Sigmoid colon (tissue), 7 donors: Measurements from ENCODE around the gene INF2. TPM values are rescaled to one million over a fixed set of nuclear protein-coding genes. Genes with fewer than 3 reads are reported as not detected.

Experiments used
- DNase-seq: peaks from one replicate; pipeline ENCODE4 v3.0.0-alpha.2; 2019
- H3K27ac ChIP-seq, 4 donors: fragments of 200-600 bp; sonication (generic); one replicate each; pipeline ENCODE4 v1.5.1; 2016 to 2019; ENCODE audit warnings: mild to moderate bottlenecking in 1 of 4
- H3K27me3 ChIP-seq, 3 donors: fragments of 200-600 bp; sonication (generic); one replicate each; pipeline ENCODE4 v1.5.1; 2019; ENCODE audit warnings: mild to moderate bottlenecking in 1 of 3
- H3K36me3 ChIP-seq, 4 donors: fragments of 200-600 bp; sonication (generic); one replicate each; pipeline ENCODE4 v1.5.1; 2016 to 2019
- H3K4me1 ChIP-seq, 4 donors: fragments of 200-600 bp; sonication (generic); one replicate each; pipeline ENCODE4 v1.5.1; 2017 to 2019
- H3K4me3 ChIP-seq, 4 donors: fragments of 200-600 bp; sonication (generic); one replicate each; pipeline ENCODE4 v1.5.1; 2017 to 2019; ENCODE audit warnings: mild to moderate bottlenecking in 2 of 4, moderate library complexity in 1 of 4
- H3K9me3 ChIP-seq, 4 donors: fragments of 200-600 bp in 3 of 4; sonication (generic) in 3 of 4; one replicate each; pipeline versions ENCODE4 v1.5.1 to v1.6.1; 2013 to 2019
- CTCF ChIP-seq, 4 experiments: fragments of 450-650 bp in 3 of 4; fragments of 200-600 bp in 1 of 4; IDR thresholded peaks; one replicate each; pipeline ENCODE4 v1.5.1; 2016 to 2019; ENCODE audit warnings: antibody characterized with exemption in 4 of 4, mild to moderate bottlenecking in 3 of 4, moderate library complexity in 2 of 4
- EP300 ChIP-seq, 4 donors: sonication (generic); formaldehyde crosslinking; IDR thresholded peaks; one replicate each; pipeline ENCODE4 v1.6.1; 2017; ENCODE audit warnings: antibody characterized with exemption in 4 of 4
- POLR2A ChIP-seq, 2 donors: fragments of 450-650 bp; IDR thresholded peaks; one replicate each; pipeline ENCODE4 v1.6.1; 2016; ENCODE audit warnings: antibody characterized with exemption in 2 of 2, mild to moderate bottlenecking in 2 of 2, moderate library complexity in 2 of 2
- POLR2AphosphoS5 ChIP-seq, 4 donors: sonication (generic); formaldehyde crosslinking; IDR thresholded peaks; one replicate each; pipeline ENCODE4 v1.6.1; 2017; ENCODE audit warnings: antibody characterized with exemption in 4 of 4
- WGBS, 2 donors: extraction: QIAGEN DNeasy Blood & Tissue Kit; methylation state at CpG; one replicate each; pipeline ENCODE4 v1.1.7; 2013; 5-methylcytosine and 5-hydroxymethylcytosine counted together
- intact Hi-C: fragments of 100-400 bp; cut with DNase I; formaldehyde crosslinking; loops from one replicate; pipeline ENCODE4 v1.15.1; 2023
- polyA plus RNA-seq, 3 donors: library from polyadenylated mRNA; stranded (reverse); fragments of 200-250 nt; gene quantifications; one replicate each; pipeline ENCODE4 v1.2.3, GENCODE V29; 2013
- total RNA-seq, 4 donors: library from RNA; depleted of rRNA; stranded (reverse); fragments of >200 nt; gene quantifications; one replicate each; pipeline ENCODE4 v1.1.0, GENCODE V29; 2016
- donor health status: healthy with polysubstance abuse.
- donor health status: Bipolar disorder and iron deficiency.
- donor health status: healthy.

INF2 gene
- total and polyA plus RNA-seq, 7 donors = 26.3 to 169 (median 67.0) TPM

GRCh38 chr14:104647467-104648043 is 41.9 kb upstream of the INF2 start:
- TF ChIP-seq CTCF (IDR thresholded peaks at IDR 0.05) (no peak), POLR2AphosphoS5 (IDR thresholded peaks at IDR 0.05) (no peak)
- 52 to 69% methylated on average over 6 of the region's 6 CpGs for WGBS, 2 donors
- no peaks in the 10 kb centered on the region for H3K36me3 ChIP-seq
- DNase-seq = no peak
- no peak overlapping the region for H3K27ac ChIP-seq
- intact Hi-C loops = no loop called here
- H3K9me3 ChIP-seq = peaks cover 0 to 4% (median 0%) of the 10 kb centered on the region in 4 donors
- H3K4me1 ChIP-seq = peaks cover 0 to 10% (median 9%) of the 10 kb centered on the region in 4 donors
- no peaks in the 10 kb centered on the region for H3K27me3 ChIP-seq
- H3K4me3 ChIP-seq = no peak overlapping the region

GRCh38 chr14:104650057-104650980 is 39.1 kb upstream of the INF2 start:
- no peaks in the 10 kb centered on the region for H3K36me3 ChIP-seq
- peaks cover 0 to 10% (median 9%) of the 10 kb centered on the region in 4 donors for H3K4me1 ChIP-seq
- TF ChIP-seq POLR2A (IDR thresholded peaks at IDR 0.05) (no peak), POLR2AphosphoS5 (IDR thresholded peaks at IDR 0.05) (no peak), CTCF (IDR thresholded peaks at IDR 0.05) (peak; percentile 94 to 99 (median 98)), EP300 (IDR thresholded peaks at IDR 0.05) (no peak)
- DNase-seq = peak; percentile 81
- H3K27ac ChIP-seq = no peak overlapping the region
- WGBS, 2 donors = 6 to 8% methylated on average over 56 of the region's 56 CpGs
- intact Hi-C loops = loop anchor here (1.0 to 2.0 kb wide), 3 partner anchors 26 to 58 kb away; partner anchors contain the start of gene INF2
- H3K27me3 ChIP-seq = no peaks in the 10 kb centered on the region
- H3K9me3 ChIP-seq = no peaks in the 10 kb centered on the region
- H3K4me3 ChIP-seq = peak overlapping the region; percentile 13 to 46 (median 43)

- Histone ChIP-seq H3K4me1 (peaks cover 0 to 10% (median 9%) of the 10 kb centered on the region in 4 donors), H3K9me3 (no peaks in the 10 kb centered on the region), H3K27me3 (no peaks in the 10 kb centered on the region), H3K27ac (no peak overlapping the region), H3K36me3 (no peaks in the 10 kb centered on the region), H3K4me3 (no peak overlapping the region)
- intact Hi-C loops = loop anchor here (1.0 to 2.0 kb wide), 3 partner anchors 26 to 57 kb away; partner anchors contain the start of gene INF2
- WGBS, 2 donors = 77 to 83% methylated on average over 24 of the region's 24 CpGs
- no peak for DNase-seq
- TF ChIP-seq EP300 (IDR thresholded peaks at IDR 0.05) = no peak
Observed at GRCh38 chr14:104650981-104651875, 38.2 kb upstream of the INF2 start.

GRCh38 chr14:104651876-104652260 is 37.5 kb upstream of the INF2 start:
- intact Hi-C loops = loop anchor here (2.0 kb wide), 1 partner anchor 25 kb away; no protein-coding TSS in a partner anchor
- TF ChIP-seq POLR2AphosphoS5 (IDR thresholded peaks at IDR 0.05) (no peak), POLR2A (IDR thresholded peaks at IDR 0.05) (no peak), CTCF (IDR thresholded peaks at IDR 0.05) (no peak), EP300 (IDR thresholded peaks at IDR 0.05) (no peak)
- Histone ChIP-seq H3K4me3 (no peak overlapping the region), H3K27ac (no peak overlapping the region), H3K36me3 (no peaks in the 10 kb centered on the region), H3K27me3 (no peaks in the 10 kb centered on the region), H3K4me1 (peaks cover 0 to 10% (median 9%) of the 10 kb centered on the region in 4 donors), H3K9me3 (no peaks in the 10 kb centered on the region)
- no peak for DNase-seq
- WGBS, 2 donors = 87 to 88% methylated on average over 20 of the region's 20 CpGs
